T-helper 2 cell treated with Interferon-gamma antibody and Interleukin-4, amounts not matched to agents 100 ng/mL and 5 ng/mL, for 36 hours (primary cell): Measurements from ENCODE around the gene PIGW. TPM values are rescaled to one million over a fixed set of nuclear protein-coding genes. Genes with fewer than 3 reads are reported as not detected.
"Not testable (repeated sequence)": the region's sequence is repeated elsewhere in the genome, so short reads cannot be mapped to it uniquely, and the experiment has no call there.

Source experiments
- intact Hi-C: fragments of 100-400 bp; cut with micrococcal nuclease; formaldehyde crosslinking; loops from one replicate; pipeline ENCODE4 v1.15.1; 2023
- total RNA-seq: library from RNA; stranded (reverse); gene quantifications from 2 replicates; pipeline ENCODE4 v1.2.3, GENCODE V29; 2022

PIGW gene
- total RNA-seq, 1 donor from 2014 or later: 16.0 TPM

- intact Hi-C loops: no loop called here
Observed at GRCh38 chr17:36507266-36507665, 27.5 kb upstream of the PIGW start.

- intact Hi-C loops: not testable (repeated sequence)
Observed at GRCh38 chr17:36508439-36508838, 26.3 kb upstream of the PIGW start.

- intact Hi-C loops: no loop called here
Observed at GRCh38 chr17:36509272-36509985, 25.4 kb upstream of the PIGW start.

- intact Hi-C loops: no loop called here
Observed at GRCh38 chr17:36510636-36511035, 24.2 kb upstream of the PIGW start.

GRCh38 chr17:36511216-36511615 lies 23.6 kb upstream of the PIGW start:
- intact Hi-C loops: no loop called here

- intact Hi-C loops: no loop called here
Observed at GRCh38 chr17:36512641-36513040, 22.1 kb upstream of the PIGW start.

- intact Hi-C loops: no loop called here
Observed at GRCh38 chr17:36514856-36515255, 19.9 kb upstream of the PIGW start.

- intact Hi-C loops: no loop called here
Observed at GRCh38 chr17:36515837-36516236, 18.9 kb upstream of the PIGW start.

- intact Hi-C loops: no loop called here
Observed at GRCh38 chr17:36523113-36523512, 11.7 kb upstream of the PIGW start.

GRCh38 chr17:36524428-36524876 lies 10.3 kb upstream of the PIGW start:
- intact Hi-C loops: no loop called here

- intact Hi-C loops: no loop called here
Observed at GRCh38 chr17:36525113-36525512, 9.7 kb upstream of the PIGW start.

- intact Hi-C loops: no loop called here
Observed at GRCh38 chr17:36525888-36526287, 8.9 kb upstream of the PIGW start.

GRCh38 chr17:36527621-36528250 lies 7.1 kb upstream of the PIGW start:
- intact Hi-C loops: no loop called here

GRCh38 chr17:36529121-36529520 lies 5.7 kb upstream of the PIGW start:
- intact Hi-C loops: no loop called here

- intact Hi-C loops: no loop called here
Observed at GRCh38 chr17:36532435-36532975, 2.3 kb upstream of the PIGW start.

- intact Hi-C loops: loop anchor here (2.0 kb wide), 3 partner anchors 17 to 69 kb away; partner anchors contain the start of gene ZNHIT3
Observed at GRCh38 chr17:36533935-36534839, 600 bp upstream of the PIGW start.

- intact Hi-C loops: loop anchor here (1.0 to 2.0 kb wide), 4 partner anchors 9 to 67 kb away; partner anchors contain the start of genes GGNBP2 and ZNHIT3
Observed at GRCh38 chr17:36535669-36536081, 888 bp downstream of the PIGW start.

- intact Hi-C loops: loop anchor here (10.0 kb wide), 1 partner anchor 1064 kb away; the partner anchor contains the start of gene SYNRG
Observed at GRCh38 chr17:36540696-36541095, 5.9 kb downstream of the PIGW start.

- intact Hi-C loops: loop anchor here (10.0 kb wide), 1 partner anchor 1062 kb away; the partner anchor contains the start of gene SYNRG
Observed at GRCh38 chr17:36542755-36543154, 8.0 kb downstream of the PIGW start.

- intact Hi-C loops: loop anchor here (1.0 to 10.0 kb wide), 5 partner anchors 9 to 1061 kb away; partner anchors contain the start of genes DHRS11, MRM1, SYNRG and ZNHIT3
Observed at GRCh38 chr17:36544044-36544306, 9.2 kb downstream of the PIGW start.
